SK-N-SH (cell line): ENCODE measurements around the gene RAB5IF. TPM values are rescaled to one million over a fixed set of nuclear protein-coding genes. Genes with fewer than 3 reads are reported as not detected.

ENCODE experiments used
- CTCF ChIA-PET: fragments of 300-600, 350-600 bp; formaldehyde crosslinking; extraction: SDS; loops from one replicate; lab custom pipeline; 2021; lab: Yijun Ruan, JAX
- POLR2A ChIA-PET: fragments of 350-600 bp; sonication (Branson Sonifier 250); formaldehyde crosslinking; extraction: SDS; loops from one replicate; lab custom pipeline; 2020; ENCODE audit warnings: antibody characterized with exemption, inconsistent platforms; lab: Yijun Ruan, JAX
- DNase-seq: peaks from one replicate; pipeline ENCODE4 v3.0.0; 2012
- H2AFZ ChIP-seq: fragments of 200-600 bp; sonication (generic); 2 replicates; pipeline ENCODE4 v1.8.1; 2016; ENCODE audit warnings: antibody characterized with exemption, mild to moderate bottlenecking, low read depth
- H3F3A ChIP-seq: fragments of 200-600 bp; sonication (generic); replicated peaks from 2 replicates; pipeline ENCODE3; 2016; ENCODE audit warnings: antibody characterized with exemption, mild to moderate bottlenecking; ENCODE audit not compliant: insufficient read depth
- H3K27ac ChIP-seq, 2 experiments: fragments of 200-500 bp in 1 of 2; fragments of 200-600 bp in 1 of 2; sonication (Bioruptor generic) in 1 of 2; sonication (generic), shearing (Covaris generic) in 1 of 2; 2 replicates each; pipeline versions ENCODE4 v1.5.1 to v1.6.1; 2014 to 2016; ENCODE audit warnings: low read depth in 2 of 2, inconsistent platforms in 1 of 2, low read length in 1 of 2, mild to moderate bottlenecking in 1 of 2, mixed read lengths in 1 of 2
- H3K27me3 ChIP-seq: fragments of 200-600 bp; sonication (generic), shearing (Covaris generic); 2 replicates; pipeline ENCODE4 v1.6.1; 2016; ENCODE audit warnings: mixed run types; ENCODE audit not compliant: insufficient read depth
- H3K36me3 ChIP-seq, 2 experiments: fragments of 200-500 bp in 1 of 2; fragments of 200-600 bp in 1 of 2; sonication (Bioruptor generic) in 1 of 2; sonication (generic) in 1 of 2; replicated peaks in 1 of 2; 2 replicates each; pipeline versions ENCODE3 to v1.5.1; 2014 to 2016; ENCODE audit warnings: low read length in 1 of 2, mild to moderate bottlenecking in 1 of 2; ENCODE audit not compliant: insufficient read depth in 2 of 2, control insufficient read depth in 1 of 2
- H3K4me1 ChIP-seq, 2 experiments: fragments of 200-500 bp in 1 of 2; fragments of 200-600 bp in 1 of 2; sonication (Bioruptor generic) in 1 of 2; sonication (generic), shearing (Covaris generic) in 1 of 2; 2 replicates each; pipeline versions ENCODE4 v1.5.1 to v1.6.1; 2014 to 2016; ENCODE audit warnings: low read depth in 1 of 2, low read length in 1 of 2, mixed run types in 1 of 2; ENCODE audit not compliant: insufficient read depth in 2 of 2, control insufficient read depth in 1 of 2
- H3K4me2 ChIP-seq: fragments of 200-600 bp; sonication (generic), shearing (Covaris generic); 2 replicates; pipeline ENCODE4 v1.6.1; 2017; ENCODE audit warnings: mixed run types
- H3K4me3 ChIP-seq, 2 experiments: fragments of 200-500 bp in 1 of 2; fragments of 200-600 bp in 1 of 2; sonication (Bioruptor generic) in 1 of 2; sonication (generic), shearing (Covaris generic) in 1 of 2; 2 replicates each; pipeline versions ENCODE4 v1.5.1 to v1.8.1; 2014 to 2016; ENCODE audit warnings: low read depth in 2 of 2, inconsistent platforms in 1 of 2, low read length in 1 of 2, mild to moderate bottlenecking in 1 of 2, mixed read lengths in 1 of 2, moderate library complexity in 1 of 2
- H3K79me2 ChIP-seq: fragments of 200-600 bp; sonication (generic); 2 replicates; pipeline ENCODE4 v1.8.1; 2017; ENCODE audit warnings: mild to moderate bottlenecking; ENCODE audit not compliant: insufficient read depth
- H3K9ac ChIP-seq: fragments of 200-600 bp; sonication (generic); 2 replicates; pipeline ENCODE4 v1.6.1; 2017; ENCODE audit warnings: mixed run types
- H3K9me2 ChIP-seq: fragments of 200-600 bp; sonication (generic); 2 replicates; pipeline ENCODE4 v1.6.1; 2017; ENCODE audit warnings: mixed run types
- H3K9me3 ChIP-seq: fragments of 200-600 bp; sonication (generic); 2 replicates; pipeline ENCODE4 v1.6.1; 2017; ENCODE audit warnings: mixed run types, mild to moderate bottlenecking, moderate library complexity
- H4K20me1 ChIP-seq: fragments of 200-600 bp; sonication (generic); 2 replicates; pipeline ENCODE4 v1.6.1; 2017; ENCODE audit warnings: mild to moderate bottlenecking, mixed run types; ENCODE audit not compliant: insufficient read depth
- CTCF ChIP-seq: fragments of 200-600 bp; sonication (generic); IDR thresholded peaks from 2 replicates; pipeline ENCODE4 v1.6.1; 2017; ENCODE audit warnings: antibody characterized with exemption, mild to moderate bottlenecking, moderate library complexity
- ELF1 ChIP-seq: IDR thresholded peaks from 2 replicates; pipeline ENCODE4 v1.4.0; 2012
- EP300 ChIP-seq, 2 experiments: IDR thresholded peaks; 2 replicates each; pipeline versions ENCODE4 v1.4.0 to v1.6.1; 2012; ENCODE audit warnings: borderline replicate concordance in 1 of 2, low read depth in 1 of 2, low read length in 1 of 2
- FOXM1 ChIP-seq: IDR thresholded peaks from 2 replicates; pipeline ENCODE4 v1.4.0; 2012; ENCODE audit warnings: low read depth, mild to moderate bottlenecking
- GATA2 ChIP-seq: sonication (generic); formaldehyde crosslinking; IDR thresholded peaks from 2 replicates; pipeline ENCODE4 v1.5.0; 2020; ENCODE audit warnings: mild to moderate bottlenecking, missing genetic modification reagents
- IRF3 ChIP-seq: fragments of 150-350 bp; IDR thresholded peaks from 2 replicates; pipeline ENCODE4 v1.6.1; 2016; ENCODE audit warnings: mild to moderate bottlenecking, low read depth, low read length
- MAX ChIP-seq: IDR thresholded peaks from 2 replicates; pipeline ENCODE4 v1.4.0; 2012; ENCODE audit warnings: low read depth
- MEF2A ChIP-seq: IDR thresholded peaks from 2 replicates; pipeline ENCODE4 v1.4.0; 2012; ENCODE audit warnings: low read depth, borderline replicate concordance
- MXI1 ChIP-seq: IDR thresholded peaks from 2 replicates; pipeline ENCODE4 v1.6.1; 2012; ENCODE audit warnings: mild to moderate bottlenecking, low read depth, low read length, improper control_type of control experiment
- NFIC ChIP-seq: IDR thresholded peaks from 2 replicates; pipeline ENCODE4 v1.4.0; 2012; ENCODE audit warnings: borderline replicate concordance
- PBX3 ChIP-seq: IDR thresholded peaks from 2 replicates; pipeline ENCODE4; 2012
- RCOR1 ChIP-seq: fragments of 150-350 bp; IDR thresholded peaks from 2 replicates; pipeline ENCODE4 v1.6.1; 2017; ENCODE audit warnings: antibody characterized with exemption, low read length
- RFX5 ChIP-seq: IDR thresholded peaks from 2 replicates; pipeline ENCODE4 v1.6.1; 2012; ENCODE audit warnings: mild to moderate bottlenecking, improper control_type of control experiment, low read length
- SIN3A ChIP-seq: IDR thresholded peaks from 2 replicates; pipeline ENCODE4 v1.6.1; 2012; ENCODE audit warnings: low read depth, mild to moderate bottlenecking, low read length, moderate library complexity, borderline replicate concordance
- SMC3 ChIP-seq: IDR thresholded peaks from 2 replicates; pipeline ENCODE4 v1.6.1; 2012; ENCODE audit warnings: low read depth, low read length, improper control_type of control experiment
- TAF1 ChIP-seq: IDR thresholded peaks from 2 replicates; pipeline ENCODE4 v1.6.1; 2012; ENCODE audit warnings: low read depth, mild to moderate bottlenecking, low read length, moderate library complexity, borderline replicate concordance
- TCF12 ChIP-seq: IDR thresholded peaks from 2 replicates; pipeline ENCODE4 v1.4.0; 2012
- TEAD4 ChIP-seq: IDR thresholded peaks from 2 replicates; pipeline ENCODE4 v1.4.0; 2012; ENCODE audit warnings: mild to moderate bottlenecking, borderline replicate concordance; ENCODE audit not compliant: insufficient read depth
- USF1 ChIP-seq: IDR thresholded peaks from 2 replicates; pipeline ENCODE4 v1.4.0; 2012; ENCODE audit warnings: low read depth, borderline replicate concordance
- ZBTB33 ChIP-seq: IDR thresholded peaks from 2 replicates; pipeline ENCODE4 v1.4.0; 2012; ENCODE audit warnings: low read depth, borderline replicate concordance
- WGBS: methylation state at CpG from one replicate; pipeline ENCODE4 v1.1.6; 2017; ENCODE audit warnings: low lambda C conversion rate; 5-methylcytosine and 5-hydroxymethylcytosine counted together
- polyA plus RNA-seq, 3 experiments: library from polyadenylated mRNA; depleted of rRNA; stranded (reverse); fragments of >200 nt; gene quantifications; 2 replicates each; pipeline ENCODE4 v1.2.3, GENCODE V29; 2012

The RAB5IF gene
- polyA plus RNA-seq, 1 of the 3 experiments (the other 2 are of a cell fraction), result 91.1 TPM

GRCh38 chr20:36614781-36615557 lies 9.4 kb downstream of the RAB5IF start:
- POLR2A ChIA-PET, result no interaction called here

More at GRCh38 chr20:36614781-36615557, 9.4 kb downstream of the RAB5IF start:
- no peaks in the 10 kb centered on the region for H3K9me2 ChIP-seq
- no peaks in the 10 kb centered on the region for H3K27me3 ChIP-seq
- no peak overlapping the region for H3K9ac ChIP-seq
- CTCF ChIA-PET, result interaction anchor here (0.9 to 3.9 kb wide), 3 partner anchors 9 to 140 kb away, joined by 3 to 40 read pairs (median 7); partner anchors contain the start of gene RAB5IF
- H3K4me2 ChIP-seq, result no peak overlapping the region
- TF ChIP-seq CTCF, result no peak
- no peak for TF ChIP-seq TAF1
- no peak for TF ChIP-seq USF1
- no peak for TF ChIP-seq RFX5
- no peak for TF ChIP-seq SIN3A
- no peak for TF ChIP-seq TEAD4
- no peak for TF ChIP-seq SMC3
- no peak for TF ChIP-seq FOXM1
- TF ChIP-seq ZBTB33, result no peak
- no peak for TF ChIP-seq IRF3
- no peak for TF ChIP-seq EP300 (IDR thresholded peaks at IDR 0.05; ENCODE audit: borderline replicate concordance in 1 of 2, low read depth in 1 of 2, low read length in 1 of 2)
- no peak for TF ChIP-seq TCF12
- TF ChIP-seq MXI1, result no peak
- no peak for TF ChIP-seq NFIC
- TF ChIP-seq GATA2 (CRISPR knock-in tag), result no peak
- no peak for TF ChIP-seq ELF1
- TF ChIP-seq MAX, result no peak
- TF ChIP-seq MEF2A, result no peak
- TF ChIP-seq PBX3, result no peak
- no peak for TF ChIP-seq RCOR1
- H2AFZ ChIP-seq, result no peak overlapping the region
- 93% methylated on average over 14 of the region's 14 CpGs for WGBS
- H3F3A ChIP-seq, result peaks cover 3% of the 10 kb centered on the region
- no peaks in the 10 kb centered on the region for H3K9me3 ChIP-seq
- H3K4me1 ChIP-seq, result no peaks in the 10 kb centered on the region
- no peak overlapping the region for H3K27ac ChIP-seq
- no peaks in the 10 kb centered on the region; the same call in 1 of the 2 replicates for H3K79me2 ChIP-seq
- no peak for DNase-seq
- H4K20me1 ChIP-seq, result peaks cover 6% of the 10 kb centered on the region; the same call in 1 of the 2 replicates
- H3K4me3 ChIP-seq, result no peak overlapping the region
- peaks cover 19 to 30% of the 10 kb centered on the region in 2 experiments for H3K36me3 ChIP-seq
